ENCODE results near the gene GGTLC2.
"Not testable (repeated sequence)": the region's sequence is repeated elsewhere in the genome, so short reads cannot be mapped to it uniquely, and the experiment has no call there.

Gene GGTLC2

DNA sequence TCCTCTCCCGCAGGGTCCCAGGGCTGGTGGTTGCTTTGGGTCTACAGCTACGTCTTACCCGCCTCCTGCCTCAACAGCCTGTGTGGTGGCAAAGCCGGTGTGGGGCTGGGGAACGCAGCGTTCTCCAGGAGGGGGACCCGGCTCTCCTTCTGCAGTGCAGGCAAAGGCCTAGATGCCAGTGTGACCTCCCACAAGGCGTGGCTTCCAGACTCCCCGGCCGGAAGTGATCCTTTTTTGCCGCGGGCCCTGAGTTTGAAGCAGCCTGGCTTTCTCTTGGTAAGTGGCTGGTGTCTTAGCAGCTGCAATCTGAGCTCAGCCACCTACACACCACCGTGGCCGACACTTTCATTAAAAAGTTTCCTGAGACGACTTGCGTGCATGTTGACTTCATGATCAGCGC lies 6.1 kb upstream of the GGTLC2 start:
- not testable (repeated sequence) for DNase-seq (ENCODE audit: low read depth)

DNA sequence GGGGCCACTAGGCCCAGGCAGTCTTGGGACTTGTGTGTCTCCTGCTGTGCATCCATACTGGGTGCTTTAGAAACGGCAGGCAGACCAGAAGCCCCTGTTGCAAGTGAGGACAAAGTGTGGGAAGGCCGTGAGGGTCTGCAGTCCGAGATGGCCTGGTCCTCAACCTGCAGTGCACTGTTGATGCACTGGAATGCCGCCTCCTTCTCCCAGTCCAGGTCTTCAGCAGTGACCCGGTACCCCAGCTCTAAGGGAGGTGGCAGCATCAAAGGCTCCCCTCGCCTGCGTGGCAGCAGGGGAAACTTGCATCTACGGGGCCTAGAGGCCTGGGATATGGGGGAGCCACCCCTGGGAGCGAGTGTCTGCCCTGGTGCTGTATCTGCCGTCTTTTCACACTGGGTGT lies 2.2 kb upstream of the GGTLC2 start:
- not testable (repeated sequence) for DNase-seq (ENCODE audit: low read depth)

DNA sequence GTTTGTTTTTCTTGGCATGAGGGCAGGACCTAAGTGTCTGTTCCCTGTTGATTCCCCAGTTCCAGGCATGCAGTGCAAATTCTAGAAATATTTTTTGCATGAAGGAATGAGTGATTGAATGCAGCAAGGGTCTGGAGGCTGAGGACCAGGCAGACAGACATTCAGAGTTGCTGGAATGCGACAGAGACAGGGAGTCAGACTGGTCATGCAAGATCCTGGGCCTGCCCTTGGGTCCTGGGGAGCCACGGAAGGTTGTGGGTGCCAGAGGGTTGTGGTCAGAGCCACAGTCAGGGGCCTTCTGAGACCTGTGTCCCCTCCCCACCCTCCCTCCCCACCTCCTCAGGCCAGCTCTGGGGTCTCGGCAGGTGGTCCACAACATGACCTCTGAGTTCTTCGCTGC lies 1.6 kb downstream of the GGTLC2 start:
- not testable (repeated sequence) for DNase-seq (ENCODE audit: low read depth)

DNA sequence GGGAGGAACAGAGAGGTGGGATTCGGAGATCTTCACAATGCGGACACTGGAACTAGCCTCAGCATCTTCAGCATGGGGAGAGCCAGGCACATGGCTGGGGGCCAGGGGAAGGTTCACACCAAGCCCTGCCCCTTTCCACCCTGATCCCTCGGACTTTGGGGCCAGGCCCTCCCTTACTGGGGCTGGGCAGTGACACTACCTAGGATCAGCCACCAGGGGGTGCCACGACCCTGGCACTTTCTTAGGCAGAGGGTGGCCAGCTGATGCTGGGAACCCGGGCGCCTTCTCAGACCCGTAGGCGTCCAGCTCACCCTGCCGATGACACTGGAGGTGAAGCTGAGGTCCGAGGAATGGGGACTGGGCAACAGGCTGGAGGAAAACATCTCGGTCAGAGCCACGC lies 3.5 kb downstream of the GGTLC2 start:
- DNase-seq (ENCODE audit: low read depth) = not testable (repeated sequence)

DNA sequence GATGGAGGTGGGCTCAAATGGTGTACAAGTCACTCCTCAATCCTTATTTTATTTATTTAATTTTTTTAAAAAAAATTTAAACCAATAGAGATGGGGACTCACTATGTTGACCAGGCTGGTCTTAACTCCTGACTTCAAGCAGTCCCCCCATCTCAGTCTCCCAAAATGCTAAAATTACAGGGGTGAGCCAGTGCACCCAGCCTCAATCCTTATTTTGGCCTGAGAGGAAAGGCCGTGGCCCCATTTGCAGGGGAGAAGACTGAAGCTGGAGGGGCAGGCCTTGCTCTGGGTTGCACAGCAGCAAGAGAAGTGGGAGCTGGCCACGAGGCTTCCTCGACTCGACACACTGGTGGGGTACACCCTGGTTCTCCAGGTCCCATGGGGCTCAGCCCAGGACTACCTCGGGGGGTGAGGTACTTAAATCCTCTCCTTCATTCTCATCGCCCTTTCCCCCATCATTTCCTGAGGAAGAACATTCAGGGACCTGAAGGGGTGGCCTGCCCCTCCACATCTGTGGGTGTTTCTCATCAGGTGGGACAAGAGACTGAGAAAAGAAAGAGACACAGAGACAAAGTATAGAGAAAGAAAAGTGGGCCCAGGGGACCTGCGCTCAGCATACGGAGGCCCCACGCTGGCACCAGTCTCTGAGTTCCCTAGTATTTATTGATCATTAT lies 4.6 kb downstream of the GGTLC2 start:
- not testable (repeated sequence) for DNase-seq (ENCODE audit: low read depth)

DNA sequence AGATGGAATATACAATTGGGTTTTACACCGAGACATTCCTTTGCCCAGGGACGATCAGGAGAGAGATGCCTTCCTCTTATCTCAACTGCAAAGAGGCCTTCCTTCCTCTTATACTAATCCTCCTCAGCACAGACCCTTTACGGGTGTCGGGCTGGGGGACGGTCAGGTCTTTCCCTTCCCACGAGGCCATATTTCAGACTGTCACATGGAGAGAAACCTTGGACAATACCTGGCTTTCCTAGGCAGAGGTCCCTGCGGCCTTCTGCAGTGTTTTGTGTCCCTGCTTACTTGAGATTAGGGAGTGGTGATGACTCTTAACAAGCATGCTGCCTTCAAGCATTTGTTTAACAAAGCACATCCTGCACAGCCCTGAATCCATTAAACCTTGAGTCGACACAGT lies 5.3 kb downstream of the GGTLC2 start:
- DNase-seq (ENCODE audit: low read depth) = not testable (repeated sequence)

DNA sequence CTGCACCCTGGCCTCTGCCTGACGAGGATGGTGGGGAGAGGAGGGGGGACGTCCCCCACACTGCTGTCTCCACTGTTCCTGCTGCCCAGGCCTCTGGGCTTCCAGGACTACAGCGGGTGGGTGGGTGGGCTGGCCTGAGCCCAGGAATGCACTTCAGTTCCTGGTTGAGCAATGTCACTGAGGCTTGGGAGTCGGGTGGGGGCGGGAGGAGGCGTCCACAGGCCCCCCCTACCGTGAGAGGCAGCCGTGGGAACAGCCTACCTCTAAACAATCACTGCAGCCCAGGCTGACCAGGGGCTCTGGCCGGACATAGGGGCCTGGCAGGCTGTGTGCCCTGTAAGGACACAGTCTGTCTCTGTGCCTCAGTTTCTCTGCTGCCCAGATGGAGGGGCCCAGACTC lies 6.0 kb downstream of the GGTLC2 start:
- DNase-seq (ENCODE audit: low read depth) = not testable (repeated sequence)

DNA sequence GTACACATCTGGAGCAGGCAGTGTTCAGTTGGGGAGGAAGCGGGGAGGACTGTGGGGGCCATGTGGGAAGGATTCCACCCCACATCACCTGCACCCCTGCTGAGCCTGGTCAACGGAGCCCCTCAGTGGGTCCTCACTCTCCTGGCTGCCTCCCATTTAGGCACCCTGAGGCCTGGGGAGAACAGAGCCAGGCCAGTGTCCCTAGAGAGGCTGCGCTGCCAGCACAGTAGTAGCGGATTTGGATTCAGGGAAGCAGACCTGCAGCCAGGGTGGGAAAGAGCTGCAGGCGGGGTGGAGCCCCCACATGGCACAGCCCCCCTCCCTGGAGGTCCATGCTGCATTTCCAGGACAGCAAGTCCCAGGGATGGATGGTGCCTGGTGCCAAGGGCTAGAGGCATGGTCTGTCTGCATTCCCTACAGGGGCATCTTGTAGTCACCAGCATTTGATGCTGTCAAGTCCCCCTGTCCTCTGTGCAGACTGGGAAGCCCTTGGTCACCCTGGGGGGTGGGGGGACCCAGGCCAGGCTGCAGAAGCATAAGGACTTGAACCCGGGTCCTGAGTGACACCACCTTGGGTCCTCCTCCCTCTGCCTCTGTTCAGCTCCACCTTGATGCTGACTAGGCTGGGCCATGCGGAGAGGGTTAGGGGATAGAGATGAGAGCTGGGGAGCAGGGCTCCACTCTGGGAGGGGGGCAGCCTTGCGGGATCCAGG lies 6.5 kb downstream of the GGTLC2 start:
- not testable (repeated sequence) for DNase-seq (ENCODE audit: low read depth)

DNA sequence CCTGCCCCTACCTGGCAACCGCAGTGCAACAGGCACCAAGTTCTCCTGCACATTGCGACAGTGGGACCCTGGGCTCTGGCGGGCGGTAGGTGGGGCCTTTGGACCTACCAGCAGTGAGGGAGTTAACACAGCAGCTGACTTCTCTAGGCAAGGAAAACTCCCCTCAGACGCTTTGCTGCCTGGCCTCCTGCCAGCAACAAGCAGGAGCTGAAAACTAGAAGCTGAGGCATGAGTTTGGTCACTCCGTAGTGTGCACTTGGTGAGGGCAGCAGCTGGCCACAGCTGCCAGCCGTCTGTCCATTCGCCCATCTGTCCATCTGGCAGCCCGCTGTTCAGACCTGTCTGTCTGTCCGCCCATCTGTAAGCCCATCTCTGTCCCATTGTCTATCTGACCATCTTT lies 7.2 kb downstream of the GGTLC2 start:
- DNase-seq (ENCODE audit: low read depth) = not testable (repeated sequence)

DNA sequence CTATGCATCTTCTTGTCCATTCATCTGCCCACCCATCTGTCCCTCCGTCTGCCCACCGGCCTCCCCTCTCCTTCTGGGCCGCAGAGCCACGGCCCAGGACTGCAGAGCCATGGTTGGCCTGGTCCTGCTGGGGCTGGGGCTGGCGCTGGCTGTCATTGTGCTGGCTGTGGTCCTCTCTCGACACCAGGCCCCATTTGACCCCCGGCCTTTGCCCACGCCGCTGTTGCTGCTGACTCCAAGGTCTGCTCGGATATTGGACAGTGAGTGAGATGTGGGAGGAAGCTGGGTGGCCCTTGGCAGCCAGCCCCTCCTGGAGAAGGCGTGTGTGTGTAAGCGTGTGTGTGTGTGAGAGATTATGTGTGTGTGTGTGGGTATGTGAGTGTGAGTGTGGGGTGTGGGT lies 7.7 kb downstream of the GGTLC2 start:
- not testable (repeated sequence) for DNase-seq (ENCODE audit: low read depth)

DNA sequence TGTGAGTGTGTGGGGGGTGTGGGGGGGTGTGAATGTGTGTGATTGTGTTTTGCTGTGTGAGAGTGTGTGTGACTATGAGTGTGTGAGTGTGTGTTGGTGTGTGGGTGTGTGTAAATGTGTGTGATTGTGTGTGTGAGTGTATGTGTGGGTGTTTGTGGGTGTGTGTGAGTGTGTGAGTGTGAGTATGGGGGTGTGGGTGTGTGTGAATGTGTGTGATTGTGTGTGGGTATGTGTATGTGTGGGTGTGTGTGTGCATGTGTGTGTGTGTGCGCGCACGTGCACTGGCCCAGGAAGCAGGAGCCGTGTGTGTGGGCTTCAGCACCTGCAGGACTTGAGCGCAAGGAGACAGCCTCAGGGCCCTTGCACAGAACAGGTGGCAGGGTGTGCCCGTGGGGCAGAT lies 8.2 kb downstream of the GGTLC2 start:
- not testable (repeated sequence) for DNase-seq (ENCODE audit: low read depth)

DNA sequence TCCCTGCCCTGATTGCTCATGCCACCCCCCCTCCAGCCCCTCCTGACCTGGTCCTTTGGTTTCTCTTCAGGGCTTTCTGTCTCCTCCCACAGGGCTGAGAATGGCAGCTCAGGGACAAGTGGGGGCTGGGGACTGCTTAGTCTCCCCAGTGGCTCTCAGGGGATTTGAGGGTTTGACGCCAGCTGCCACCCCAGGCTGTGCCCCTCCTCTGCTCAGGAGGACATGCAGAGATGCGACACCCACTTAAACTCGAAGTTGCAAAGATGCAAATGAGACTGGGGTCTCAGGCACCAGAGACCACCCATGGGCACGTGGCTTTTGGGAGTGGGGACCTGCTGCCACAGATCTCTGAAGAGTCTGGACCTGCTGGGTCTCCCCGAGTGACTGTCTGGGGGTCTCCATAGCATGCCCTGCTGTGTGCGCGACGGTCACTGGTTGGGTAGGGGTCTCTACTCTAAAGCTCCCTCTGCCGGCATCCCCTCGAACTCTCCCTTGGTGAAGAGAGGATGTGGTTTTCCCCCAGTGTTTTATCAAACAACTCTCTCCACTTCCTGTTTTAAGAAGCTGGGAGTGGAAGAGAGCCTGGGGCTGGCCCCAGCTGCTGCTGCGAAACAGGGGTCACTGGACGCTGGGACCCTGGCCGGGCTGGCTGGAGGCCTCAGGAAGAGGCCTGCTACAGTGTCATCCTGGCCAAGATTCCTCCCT lies 9.4 kb downstream of the GGTLC2 start:
- not testable (repeated sequence) for DNase-seq (ENCODE audit: low read depth)

DNA sequence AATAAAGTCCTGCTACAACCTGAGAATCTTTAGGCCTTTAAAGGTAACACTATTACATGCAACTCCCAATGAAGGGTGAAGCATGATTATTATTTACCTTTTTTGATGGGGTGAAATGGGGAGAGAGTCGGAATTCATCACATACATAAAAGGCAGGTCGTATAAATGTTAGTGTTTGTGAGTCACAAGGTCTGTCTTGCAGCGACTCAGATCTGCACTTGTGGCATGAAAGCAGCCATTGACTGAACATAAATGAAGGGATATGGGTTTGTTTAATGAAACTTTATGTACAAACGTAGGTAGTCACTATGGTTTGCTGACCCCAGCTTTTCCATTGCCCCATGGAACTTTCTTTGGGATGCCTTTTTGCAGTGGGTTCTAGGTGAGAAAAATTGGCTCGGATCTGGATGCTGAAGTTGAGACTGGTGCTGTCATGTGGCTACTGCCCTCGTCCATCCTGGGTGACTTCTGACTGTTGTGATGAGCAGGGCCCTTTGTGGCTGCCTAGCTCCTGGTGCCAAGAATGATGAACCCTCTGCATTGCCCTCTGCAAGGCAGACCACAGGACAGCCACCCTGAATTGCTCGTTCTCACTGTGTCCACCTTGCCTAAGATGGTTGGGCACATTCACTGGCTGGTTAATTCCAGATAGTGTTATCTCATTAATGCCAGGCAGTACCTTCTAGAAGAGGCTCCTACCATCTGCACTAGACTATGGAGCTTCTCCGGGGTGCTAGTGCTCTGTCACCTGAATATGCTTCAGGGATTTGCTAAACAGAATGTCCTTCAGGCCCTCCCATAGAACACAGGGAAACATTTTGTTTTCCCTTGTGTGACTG lies 11.3 kb downstream of the GGTLC2 start:
- DNase-seq (ENCODE audit: low read depth) = no peak

DNA sequence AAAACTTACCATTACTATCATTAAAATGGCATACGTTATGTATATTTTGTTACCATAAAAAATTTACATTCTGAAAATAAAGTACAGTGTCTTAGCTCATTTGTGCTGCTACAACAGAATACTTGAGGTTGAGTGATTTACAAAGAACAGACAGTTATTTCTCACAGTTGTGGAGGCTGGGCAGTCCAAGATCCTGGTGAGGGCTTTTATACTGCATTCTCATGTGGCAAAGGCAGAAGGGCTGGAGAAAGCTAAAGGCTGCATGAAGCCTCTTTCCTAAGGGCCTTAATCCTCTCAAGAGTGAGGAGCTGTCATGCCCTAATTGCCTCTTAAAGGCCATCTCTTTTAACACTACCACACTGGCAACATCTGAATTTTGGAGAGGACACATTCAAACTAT lies 13.3 kb downstream of the GGTLC2 start:
- no peak for DNase-seq (ENCODE audit: low read depth)

DNA sequence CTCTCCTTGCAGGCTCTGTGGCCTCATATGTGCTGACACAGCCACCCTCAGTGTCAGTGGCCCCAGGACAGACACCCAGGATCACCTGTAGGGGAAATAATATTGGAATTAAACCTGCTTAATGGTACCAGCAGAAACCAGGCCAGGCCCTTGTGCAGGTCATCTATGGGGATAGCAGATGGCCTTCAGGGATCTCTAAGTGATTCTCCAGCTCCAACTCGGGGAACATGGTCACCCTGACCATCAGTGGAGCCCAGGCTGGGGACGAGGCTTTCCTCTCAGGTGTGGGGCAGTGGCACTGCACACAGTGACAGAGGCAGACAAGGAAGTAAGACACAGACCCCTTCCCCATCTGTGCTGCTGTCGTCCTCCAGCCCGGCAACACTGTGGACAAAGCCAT lies 16.9 kb downstream of the GGTLC2 start:
- no peak for DNase-seq (ENCODE audit: low read depth)

DNA sequence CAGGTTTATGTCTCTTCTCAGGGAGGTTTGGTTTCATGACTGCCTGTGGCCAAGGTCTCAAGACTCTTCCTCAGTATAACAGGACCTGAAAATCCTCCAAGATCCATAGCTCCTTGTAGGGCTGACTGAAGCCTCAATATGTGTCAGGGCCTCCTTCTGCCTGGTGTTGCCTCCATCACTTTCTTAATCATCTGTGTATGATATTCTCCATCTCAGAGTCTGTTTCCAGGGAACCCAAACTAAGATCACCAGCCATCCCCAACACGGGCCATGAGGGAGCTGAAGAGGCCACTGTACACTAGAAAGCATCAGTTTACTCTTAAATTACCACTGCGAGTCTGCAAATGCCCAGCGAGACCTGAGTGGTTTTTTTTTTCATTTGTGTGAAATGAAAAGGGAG lies 17.7 kb downstream of the GGTLC2 start:
- no peak for DNase-seq (ENCODE audit: low read depth)

DNA sequence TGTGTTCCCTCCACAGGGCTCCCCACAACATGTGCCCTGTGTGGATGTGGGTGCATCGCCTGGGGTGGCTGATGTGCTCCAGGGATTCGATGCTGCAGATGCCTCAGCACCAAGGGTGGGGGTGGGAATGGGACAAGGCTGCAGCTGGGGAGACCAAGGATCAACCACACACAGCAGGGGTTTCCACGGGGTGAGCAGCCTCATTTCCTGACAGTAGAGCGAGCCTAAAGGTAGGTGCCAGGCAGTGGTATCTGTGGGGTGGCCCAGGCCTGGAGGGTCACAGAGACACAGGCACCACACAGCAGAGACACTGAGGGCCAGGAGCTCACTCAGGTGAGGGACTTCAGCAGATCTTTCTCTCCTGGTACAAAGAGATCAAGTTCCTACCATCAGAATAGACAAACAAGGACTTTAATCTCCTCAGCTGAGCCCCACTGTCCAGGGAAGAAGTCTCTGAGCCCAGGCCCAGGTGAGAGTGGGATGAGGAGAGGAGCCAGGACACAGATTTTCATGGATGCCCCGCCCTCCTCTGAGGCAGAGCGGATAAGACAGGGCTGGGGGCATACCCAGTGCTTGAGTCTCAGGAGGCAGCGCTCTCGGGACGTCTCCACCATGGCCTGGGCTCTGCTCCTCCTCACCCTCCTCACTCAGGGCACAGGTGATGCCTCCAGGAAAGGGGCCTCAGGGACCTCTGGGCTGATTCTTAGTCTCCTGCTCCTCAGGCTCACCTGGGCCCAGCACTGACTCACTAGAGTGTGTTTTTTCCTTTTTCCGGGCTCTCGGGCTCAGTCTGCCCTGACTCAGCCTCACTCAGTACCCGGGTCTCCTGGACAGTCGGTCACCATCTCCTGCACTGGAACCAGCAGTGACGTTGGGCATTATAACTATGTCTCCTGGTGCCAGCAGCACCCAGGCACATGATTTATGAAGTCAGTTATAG lies 19.7 kb downstream of the GGTLC2 start:
- DNase-seq (ENCODE audit: low read depth) = no peak

DNA sequence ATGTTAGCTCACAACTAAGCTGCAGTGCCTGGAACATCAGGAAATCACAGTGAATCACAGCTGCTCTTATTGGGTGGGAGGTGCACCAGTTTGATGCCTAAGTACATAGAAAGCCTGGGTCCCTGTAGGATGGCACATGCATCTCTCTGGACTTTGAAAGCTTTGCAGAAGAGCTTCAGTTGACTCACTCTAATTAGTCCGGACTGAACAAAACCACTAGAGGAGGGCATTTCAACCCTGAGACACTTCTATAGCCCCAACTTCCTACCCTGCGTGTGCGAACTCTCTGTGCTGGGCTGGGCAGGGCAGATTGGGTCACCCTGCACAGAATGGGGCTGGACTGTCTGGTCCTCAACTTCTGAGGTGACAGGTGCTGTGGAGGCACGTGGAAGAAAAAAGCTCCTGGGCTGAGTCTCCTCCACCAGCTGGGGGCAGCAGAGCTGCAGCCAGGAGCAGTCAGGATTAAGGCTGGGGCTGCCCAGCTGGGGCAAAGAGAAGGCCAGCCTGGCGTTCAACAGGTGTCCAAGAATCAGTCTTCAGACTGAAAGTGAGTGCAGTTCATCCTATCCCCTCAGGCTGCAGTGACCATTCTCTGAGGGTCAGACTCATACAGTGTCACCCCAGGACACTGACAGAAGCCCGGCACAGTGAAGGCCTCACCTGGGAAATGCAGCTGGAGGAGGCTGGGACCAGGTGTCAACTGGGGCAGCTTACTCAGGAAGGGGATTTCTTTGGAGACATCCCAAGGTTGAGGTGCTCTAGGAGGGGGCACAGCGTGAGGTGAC lies 22.1 kb downstream of the GGTLC2 start:
- no peak for DNase-seq (ENCODE audit: low read depth)

DNA sequence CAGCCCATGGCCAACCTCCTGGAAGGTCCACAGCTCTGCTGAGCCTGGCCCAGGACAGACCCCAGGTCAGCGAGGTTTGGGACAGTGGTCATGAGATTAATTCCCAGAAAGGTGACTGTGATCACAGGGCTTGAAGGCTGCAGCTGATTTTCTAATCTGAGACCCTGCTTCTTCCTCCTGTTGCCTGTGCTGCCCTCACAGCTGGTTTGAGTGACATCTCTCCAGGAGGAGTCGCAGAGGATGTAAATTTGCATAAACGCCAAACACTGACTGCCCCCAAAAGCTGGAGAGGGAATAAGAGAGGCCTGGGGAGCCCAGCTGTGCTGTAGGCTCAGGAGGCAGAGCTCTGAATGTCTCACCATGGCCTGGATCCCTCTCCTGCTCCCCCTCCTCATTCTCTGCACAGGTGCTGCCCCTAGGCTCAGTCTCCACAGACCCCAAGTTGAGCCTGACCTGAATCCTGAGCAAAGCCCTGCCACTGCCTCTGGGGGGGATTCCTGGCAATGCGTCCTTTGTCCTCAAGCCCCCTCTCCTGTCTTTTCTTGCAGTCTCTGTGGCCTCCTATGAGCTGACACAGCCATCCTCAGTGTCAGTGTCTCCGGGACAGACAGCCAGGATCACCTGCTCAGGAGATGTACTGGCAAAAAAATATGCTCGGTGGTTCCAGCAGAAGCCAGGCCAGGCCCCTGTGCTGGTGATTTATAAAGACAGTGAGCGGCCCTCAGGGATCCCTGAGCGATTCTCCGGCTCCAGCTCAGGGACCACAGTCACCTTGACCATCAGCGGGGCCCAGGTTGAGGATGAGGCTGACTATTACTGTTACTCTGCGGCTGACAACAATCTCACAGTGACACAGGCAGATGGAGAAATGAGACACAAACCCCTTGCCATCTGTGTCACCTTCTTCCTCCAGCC lies 23.8 kb downstream of the GGTLC2 start:
- DNase-seq (ENCODE audit: low read depth) = no peak

Measured in stimulated activated CD4-positive, alpha-beta T cell treated with anti-CD3 and anti-CD28 coated beads, Interleukin-2, amount 100 ng/mL, for 4 hours (primary cell).